ENCODE measurements around the gene AK4.

AK4 gene

GRCh38 chr1:65279070-65279779 is 131.2 kb downstream of the AK4 start:
- ChIA-PET CTCF (interaction anchor here (0.8 kb wide), 1 partner anchor 63 kb away, joined by 3 read pairs; no protein-coding TSS in a partner anchor), POLR2A (interaction anchor here (2.2 kb wide), 1 partner anchor 25 kb away, joined by 6 read pairs; no protein-coding TSS in a partner anchor)
- TF ChIP-seq ZNF146 (tag by site-specific recombination; IDR thresholded peaks at IDR 0.05): no peak
- no peak for TF ChIP-seq ZFP69B (tag by site-specific recombination; IDR thresholded peaks at IDR 0.05)
- no peak for TF ChIP-seq ZSCAN30 (tag by site-specific recombination; IDR thresholded peaks at IDR 0.05)
- TF ChIP-seq, protein P1, sequence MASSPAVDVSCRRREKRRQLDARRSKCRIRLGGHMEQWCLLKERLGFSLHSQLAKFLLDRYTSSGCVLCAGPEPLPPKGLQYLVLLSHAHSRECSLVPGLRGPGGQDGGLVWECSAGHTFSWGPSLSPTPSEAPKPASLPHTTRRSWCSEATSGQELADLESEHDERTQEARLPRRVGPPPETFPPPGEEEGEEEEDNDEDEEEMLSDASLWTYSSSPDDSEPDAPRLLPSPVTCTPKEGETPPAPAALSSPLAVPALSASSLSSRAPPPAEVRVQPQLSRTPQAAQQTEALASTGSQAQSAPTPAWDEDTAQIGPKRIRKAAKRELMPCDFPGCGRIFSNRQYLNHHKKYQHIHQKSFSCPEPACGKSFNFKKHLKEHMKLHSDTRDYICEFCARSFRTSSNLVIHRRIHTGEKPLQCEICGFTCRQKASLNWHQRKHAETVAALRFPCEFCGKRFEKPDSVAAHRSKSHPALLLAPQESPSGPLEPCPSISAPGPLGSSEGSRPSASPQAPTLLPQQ (tag by site-specific recombination; IDR thresholded peaks at IDR 0.05): no peak
- TF ChIP-seq ZIC2 (tag by site-specific recombination; IDR thresholded peaks at IDR 0.05): peak; percentile 80
- no peak for TF ChIP-seq ZNF274 (IDR thresholded peaks at IDR 0.05; ENCODE audit: low read length)
- TF ChIP-seq ZNF274 (tag by site-specific recombination; IDR thresholded peaks at IDR 0.05; ENCODE audit: borderline replicate concordance): no peak
- TF ChIP-seq ZNF629 (tag by site-specific recombination; IDR thresholded peaks at IDR 0.05): no peak
- TF ChIP-seq REPIN1 (tag by site-specific recombination; IDR thresholded peaks at IDR 0.05; ENCODE audit: low read depth): no peak
- no peak for TF ChIP-seq ZNF747 (tag by site-specific recombination; IDR thresholded peaks at IDR 0.05)
- 0 out of 2 replicates have a peak, but pooled peaks have one; percentile 10 for TF ChIP-seq GFI1B (tag by site-specific recombination; IDR thresholded peaks at IDR 0.05)
- no peak for TF ChIP-seq ZNF292 (tag by site-specific recombination; IDR thresholded peaks at IDR 0.05; ENCODE audit: borderline replicate concordance, low read depth)
- no peak for TF ChIP-seq ZBTB26 (tag by site-specific recombination; optimal IDR thresholded peaks at IDR 0.05)
- TF ChIP-seq ZNF366 (tag by site-specific recombination; conservative IDR thresholded peaks at IDR 0.05): no peak
- no peak for TF ChIP-seq REST (tag by site-specific recombination; IDR thresholded peaks at IDR 0.05)
- no peak for TF ChIP-seq ZBTB17 (tag by site-specific recombination; IDR thresholded peaks at IDR 0.05)
- no peak for TF ChIP-seq ZNF239 (tag by site-specific recombination; IDR thresholded peaks at IDR 0.05)
- TF ChIP-seq ZFHX2 (tag by site-specific recombination; conservative IDR thresholded peaks at IDR 0.05): 0 out of 2 replicates have a peak, but pooled peaks have one; percentile 13
- no peaks in the 10 kb centered on the region for H3K4me1 ChIP-seq (ENCODE audit: control insufficient read depth, insufficient read depth, low read length)
- no peaks in the 10 kb centered on the region for H3K36me3 ChIP-seq (ENCODE audit: control insufficient read depth in 2 of 2, insufficient read depth in 1 of 2, low read length in 2 of 2)
- H3K9me3 ChIP-seq (ENCODE audit: control insufficient read depth, insufficient read depth, low read depth, low read length): no peaks in the 10 kb centered on the region
- no peak overlapping the region for H3K27ac ChIP-seq (ENCODE audit: extremely low read depth, low read depth, low read length)
- H3K4me3 ChIP-seq (ENCODE audit: low read depth, low read length): no peak overlapping the region

Data from HEK293 (cell line).